HG03196 (cell line): ENCODE data around the gene COP1.

Experiments used
- ATAC-seq: cut with Tn5 transposase; IDR thresholded peaks from one replicate; pipeline ENCODE4 v1.9.1; 2021; ENCODE audit not compliant: unreplicated experiment

Gene COP1

DNA sequence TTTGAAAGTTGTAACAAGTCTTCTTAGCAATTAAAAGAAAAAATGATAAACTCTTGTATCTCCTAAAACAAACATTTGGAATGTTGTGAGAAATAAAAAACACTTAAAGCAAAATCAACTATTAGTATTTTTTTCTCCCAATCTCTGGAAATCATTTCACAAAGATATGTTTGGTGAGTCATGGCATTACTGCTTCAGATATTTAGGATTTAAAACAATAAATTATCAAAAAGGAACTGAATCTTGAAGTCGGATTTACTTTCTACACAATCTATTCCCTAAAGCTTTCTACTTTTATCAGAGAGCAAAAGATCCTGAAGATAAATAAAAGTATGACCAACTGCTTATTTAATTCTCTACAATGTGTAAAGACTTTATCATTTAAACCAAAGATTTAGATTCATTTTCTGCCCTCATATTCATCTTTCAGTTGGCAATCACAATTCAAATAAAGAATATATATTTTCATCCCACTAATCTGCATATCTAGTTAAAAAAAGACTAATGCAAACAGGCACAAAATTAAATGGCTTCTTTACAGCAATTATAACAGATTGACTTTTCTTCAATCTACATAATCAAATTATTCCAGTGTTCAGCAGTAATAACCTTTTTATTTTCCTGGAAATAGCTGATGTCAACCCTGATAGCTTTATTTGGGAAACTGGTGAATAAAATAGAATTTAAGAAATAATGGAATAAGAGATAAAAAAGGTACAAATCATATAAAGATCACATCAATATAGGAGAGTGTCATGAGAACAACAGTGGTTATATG lies 230.0 kb downstream of the COP1 start:
- no peak for ATAC-seq

DNA sequence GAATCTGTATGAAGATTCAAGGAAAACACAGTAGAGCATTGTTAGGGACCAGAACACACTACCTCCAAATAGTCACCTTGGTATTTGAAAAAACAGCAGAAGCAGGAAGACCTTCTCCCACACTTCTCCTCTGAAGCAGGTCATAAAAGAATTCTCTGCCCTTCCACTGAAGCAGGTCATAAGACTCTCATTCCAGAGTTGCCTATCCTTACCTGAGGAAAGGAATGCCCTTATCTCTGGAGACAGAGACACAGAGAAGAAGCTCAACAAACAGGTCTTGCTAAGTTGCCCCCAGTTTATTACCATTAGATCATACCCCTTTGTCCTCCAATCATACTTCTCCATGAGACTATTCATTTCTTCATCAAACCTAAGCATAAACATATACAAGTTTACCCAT lies 237.9 kb downstream of the COP1 start:
- ATAC-seq = no peak

- ATAC-seq = no peak
Measured at GRCh38 chr1:175968486-175969172, 238.5 kb downstream of the COP1 start.

GRCh38 chr1:175963740-175964139 lies 243.3 kb downstream of the COP1 start:
- ATAC-seq = no peak

DNA sequence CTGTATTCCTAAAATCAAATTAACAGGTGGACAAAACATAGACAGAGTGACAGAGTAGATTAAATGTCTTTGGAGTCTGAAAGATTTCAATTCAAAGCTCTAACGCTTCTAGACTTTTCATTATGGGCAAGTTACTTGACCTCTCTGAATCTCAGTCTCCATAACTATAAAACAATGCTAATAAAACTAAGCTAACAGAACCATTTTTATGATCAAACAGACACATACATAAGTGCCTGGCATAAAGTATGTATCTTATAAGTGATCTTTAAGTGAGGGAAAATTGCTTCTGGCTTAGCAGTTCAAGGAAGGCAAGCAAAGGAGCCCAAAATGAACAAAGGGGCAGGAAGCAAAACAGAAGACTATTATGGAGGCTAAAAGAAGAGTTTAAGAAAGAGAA lies 246.9 kb downstream of the COP1 start:
- no peak for ATAC-seq

- no peak for ATAC-seq
Measured at GRCh38 chr1:175951627-175952026, 255.5 kb downstream of the COP1 start.

GRCh38 chr1:175947771-175948170 lies 259.3 kb downstream of the COP1 start:
- ATAC-seq = no peak

- ATAC-seq = no peak
Measured at GRCh38 chr1:175944591-175944990, 262.5 kb downstream of the COP1 start.

DNA sequence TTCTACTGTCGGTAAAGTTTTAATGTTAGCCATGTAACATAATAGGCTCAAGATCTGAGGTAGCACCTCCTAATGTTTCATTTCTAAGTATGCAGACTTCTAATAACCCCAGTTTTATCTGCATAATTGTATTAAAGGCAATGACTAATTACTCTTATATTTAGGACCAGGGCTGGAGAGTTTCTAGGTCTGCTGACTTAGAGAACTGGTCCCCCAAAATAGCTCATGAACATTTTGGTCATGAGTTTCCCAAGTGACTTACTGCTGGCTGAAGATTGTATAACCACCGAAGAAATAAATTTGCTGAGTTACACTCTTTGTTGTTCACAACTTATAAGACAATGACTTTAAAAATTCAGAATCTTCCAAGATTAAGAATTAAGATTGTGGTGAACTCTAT lies 265.9 kb downstream of the COP1 start:
- ATAC-seq = no peak

- ATAC-seq = no peak
Measured at GRCh38 chr1:175936736-175937135, 270.4 kb downstream of the COP1 start.

GRCh38 chr1:175935566-175936115 lies 271.4 kb downstream of the COP1 start:
- no peak for ATAC-seq

GRCh38 chr1:175935166-175935565 lies 271.9 kb downstream of the COP1 start:
- ATAC-seq = no peak

DNA sequence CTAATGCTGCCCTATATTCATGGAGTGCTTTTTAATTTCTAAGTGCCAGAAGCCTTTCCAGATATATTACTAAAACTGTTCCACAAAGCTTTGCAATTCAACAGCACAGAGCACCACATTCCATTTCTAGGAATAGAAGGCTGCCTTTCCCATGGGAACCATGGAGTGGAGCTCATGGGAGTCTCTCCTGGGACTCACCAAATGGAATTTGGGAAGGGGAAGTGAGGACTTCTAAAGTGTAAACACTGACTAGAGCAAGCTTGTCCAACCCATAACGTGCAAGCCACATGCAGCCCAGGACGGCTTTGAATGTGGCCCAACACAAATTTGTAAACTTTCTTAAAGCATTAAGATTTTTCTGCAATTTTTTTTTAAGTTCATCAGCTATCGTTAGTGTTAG lies 273.3 kb downstream of the COP1 start:
- no peak for ATAC-seq

- ATAC-seq = no peak
Measured at GRCh38 chr1:175927944-175928343, 279.1 kb downstream of the COP1 start.

DNA sequence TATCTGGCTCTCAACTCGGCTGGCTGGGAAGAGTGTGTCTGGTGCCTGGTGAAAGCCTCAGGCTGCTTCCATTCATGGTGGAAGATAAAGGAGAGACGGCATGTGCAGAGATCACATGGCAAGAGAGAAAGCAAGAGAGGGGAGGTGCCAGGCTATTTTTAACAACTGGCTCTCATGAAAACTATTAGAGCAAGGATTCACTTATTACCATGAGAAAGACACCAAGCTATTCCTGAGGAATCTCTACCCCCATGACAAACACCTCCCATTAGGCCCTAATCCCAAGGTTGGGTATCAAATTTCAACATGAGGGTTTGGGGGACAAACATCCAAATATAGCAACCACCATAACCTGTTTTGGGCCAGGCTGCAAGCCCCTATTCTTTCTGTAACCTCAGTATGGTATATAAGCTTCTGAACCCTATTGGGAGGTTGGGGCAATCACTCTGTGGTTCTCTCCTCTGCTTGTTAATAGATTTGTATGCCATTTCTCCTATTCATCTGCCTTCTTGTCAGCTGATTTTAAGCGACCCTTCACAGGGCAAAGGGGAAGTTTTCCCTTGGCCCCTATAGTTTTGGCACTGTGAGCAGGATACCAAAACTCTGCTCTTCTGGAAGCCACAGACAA lies 284.7 kb downstream of the COP1 start:
- ATAC-seq = no peak

- no peak for ATAC-seq
Measured at GRCh38 chr1:175920381-175920780, 286.7 kb downstream of the COP1 start.

- ATAC-seq = no peak
Measured at GRCh38 chr1:175919001-175919400, 288.1 kb downstream of the COP1 start.

- no peak for ATAC-seq
Measured at GRCh38 chr1:175918364-175918801, 288.7 kb downstream of the COP1 start.

- ATAC-seq = no peak
Measured at GRCh38 chr1:175914115-175914514, 293.0 kb downstream of the COP1 start.

DNA sequence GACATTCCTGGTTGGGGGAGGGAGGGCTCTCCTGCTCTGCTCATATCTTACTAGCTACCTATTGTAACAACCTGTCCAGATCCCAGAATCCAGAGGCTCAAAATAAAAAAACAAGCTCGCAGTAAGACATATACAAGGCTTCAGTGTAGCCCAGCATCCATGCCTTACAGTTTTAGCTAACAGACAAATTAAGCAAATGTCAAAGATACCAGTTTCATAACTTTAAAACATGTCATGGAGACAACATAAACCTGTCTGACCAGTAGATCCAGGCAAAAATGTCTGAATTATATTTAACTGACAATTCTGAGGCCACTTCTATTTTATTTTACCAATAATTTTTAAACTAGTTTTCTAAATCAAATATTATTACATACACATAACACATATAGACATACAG lies 295.9 kb downstream of the COP1 start:
- no peak for ATAC-seq

DNA sequence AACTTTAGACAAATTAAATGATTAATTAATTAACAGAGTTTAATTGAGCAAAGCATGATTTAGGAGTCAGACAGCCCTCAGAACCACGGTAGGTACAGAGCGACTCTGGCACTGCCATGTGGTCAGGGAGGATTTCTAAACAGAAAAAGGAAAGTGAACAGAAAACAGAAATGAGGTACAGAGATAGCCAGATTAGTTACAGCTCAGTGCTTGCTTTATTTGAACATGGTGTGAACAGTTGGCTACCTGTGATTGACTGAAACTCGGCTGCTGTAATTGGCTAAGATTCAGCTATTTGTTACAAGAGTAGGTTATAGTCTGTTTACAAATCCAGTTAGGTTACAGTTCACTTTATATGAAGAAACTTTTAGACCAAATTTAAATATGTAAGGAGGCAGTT lies 300.7 kb downstream of the COP1 start:
- no peak for ATAC-seq

- ATAC-seq = no peak
Measured at GRCh38 chr1:175904808-175905207, 302.3 kb downstream of the COP1 start.
